ENCODE results near the gene TBX18. TPM values are rescaled to one million over a fixed set of nuclear protein-coding genes. Genes with fewer than 3 reads are reported as not detected.

Gene TBX18
- total RNA-seq, 2 experiments from 2014 or later, result not detected

DNA sequence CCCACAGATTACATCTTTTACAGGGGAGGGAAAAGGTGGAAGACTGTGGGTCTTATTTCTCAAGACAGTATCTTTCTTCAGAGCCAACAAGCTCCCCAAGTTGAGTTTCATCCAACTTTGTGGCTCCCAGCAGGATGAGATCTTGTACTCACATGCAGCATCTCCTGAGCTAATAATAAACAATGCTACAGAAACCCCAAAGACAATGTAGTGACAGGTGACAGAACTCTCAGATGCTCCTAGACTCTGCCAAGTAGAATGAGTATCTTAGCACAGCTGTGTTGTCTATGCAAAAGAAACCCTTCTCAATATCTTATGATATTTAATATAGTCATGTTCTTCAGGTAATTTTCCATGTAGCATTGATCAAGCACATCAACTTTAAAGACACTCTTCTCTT, 90.0 kb downstream of the TBX18 start:
- DNase-seq, result no peak
- no peak overlapping the region for H3K4me3 Mint-ChIP-seq
- H3K36me3 Mint-ChIP-seq (ENCODE audit: low read depth), result no peaks in the 10 kb centered on the region
- intact Hi-C loops (cut with micrococcal nuclease), result no loop called here
- no peaks in the 10 kb centered on the region for H3K4me1 Mint-ChIP-seq (ENCODE audit: low read depth)
- TF ChIP-seq, protein P1, sequence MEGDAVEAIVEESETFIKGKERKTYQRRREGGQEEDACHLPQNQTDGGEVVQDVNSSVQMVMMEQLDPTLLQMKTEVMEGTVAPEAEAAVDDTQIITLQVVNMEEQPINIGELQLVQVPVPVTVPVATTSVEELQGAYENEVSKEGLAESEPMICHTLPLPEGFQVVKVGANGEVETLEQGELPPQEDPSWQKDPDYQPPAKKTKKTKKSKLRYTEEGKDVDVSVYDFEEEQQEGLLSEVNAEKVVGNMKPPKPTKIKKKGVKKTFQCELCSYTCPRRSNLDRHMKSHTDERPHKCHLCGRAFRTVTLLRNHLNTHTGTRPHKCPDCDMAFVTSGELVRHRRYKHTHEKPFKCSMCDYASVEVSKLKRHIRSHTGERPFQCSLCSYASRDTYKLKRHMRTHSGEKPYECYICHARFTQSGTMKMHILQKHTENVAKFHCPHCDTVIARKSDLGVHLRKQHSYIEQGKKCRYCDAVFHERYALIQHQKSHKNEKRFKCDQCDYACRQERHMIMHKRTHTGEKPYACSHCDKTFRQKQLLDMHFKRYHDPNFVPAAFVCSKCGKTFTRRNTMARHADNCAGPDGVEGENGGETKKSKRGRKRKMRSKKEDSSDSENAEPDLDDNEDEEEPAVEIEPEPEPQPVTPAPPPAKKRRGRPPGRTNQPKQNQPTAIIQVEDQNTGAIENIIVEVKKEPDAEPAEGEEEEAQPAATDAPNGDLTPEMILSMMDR (IDR thresholded peaks at IDR 0.05), result no peak
- ATAC-seq, result no peak
- H3K27me3 Mint-ChIP-seq, result no peaks in the 10 kb centered on the region
- H3K27ac Mint-ChIP-seq, result no peak overlapping the region
- ChIA-PET CTCF (interaction anchor here (2.6 kb wide), 1 partner anchor 12 kb away, joined by 5 read pairs; no protein-coding TSS in a partner anchor), POLR2A (no interaction called here)
- no peaks in the 10 kb centered on the region for H3K9me3 Mint-ChIP-seq

DNA sequence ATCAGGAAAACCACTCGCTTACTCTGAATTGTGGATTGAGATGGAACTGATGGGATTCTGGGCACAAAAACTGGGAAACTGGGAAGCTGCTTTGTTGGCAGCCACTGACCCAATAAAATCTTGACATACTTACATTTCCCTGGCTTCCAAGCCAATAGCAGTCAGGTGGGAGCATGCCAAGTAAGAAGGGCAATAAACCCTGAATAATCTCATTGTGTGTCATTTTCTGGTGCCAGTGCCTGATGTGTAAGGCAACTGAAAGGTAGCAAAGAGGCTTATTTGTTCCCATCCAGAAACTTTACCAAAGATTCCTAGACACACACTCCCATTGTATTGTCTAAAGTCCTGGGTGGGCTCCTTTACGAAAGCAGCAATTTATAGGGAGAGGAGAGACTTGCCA, 93.2 kb downstream of the TBX18 start:
- TF ChIP-seq, protein P1 (IDR thresholded peaks at IDR 0.05), result no peak
- ATAC-seq (no peak), DNase-seq (no peak)
- H3K4me3 Mint-ChIP-seq, result no peak overlapping the region
- intact Hi-C loops (cut with micrococcal nuclease), result no loop called here
- no peaks in the 10 kb centered on the region for H3K36me3 Mint-ChIP-seq (ENCODE audit: low read depth)
- H3K27me3 Mint-ChIP-seq, result no peaks in the 10 kb centered on the region
- ChIA-PET CTCF (no interaction called here), POLR2A (no interaction called here)
- no peaks in the 10 kb centered on the region for H3K4me1 Mint-ChIP-seq (ENCODE audit: low read depth)
- H3K9me3 Mint-ChIP-seq, result no peaks in the 10 kb centered on the region
- no peak overlapping the region for H3K27ac Mint-ChIP-seq

DNA sequence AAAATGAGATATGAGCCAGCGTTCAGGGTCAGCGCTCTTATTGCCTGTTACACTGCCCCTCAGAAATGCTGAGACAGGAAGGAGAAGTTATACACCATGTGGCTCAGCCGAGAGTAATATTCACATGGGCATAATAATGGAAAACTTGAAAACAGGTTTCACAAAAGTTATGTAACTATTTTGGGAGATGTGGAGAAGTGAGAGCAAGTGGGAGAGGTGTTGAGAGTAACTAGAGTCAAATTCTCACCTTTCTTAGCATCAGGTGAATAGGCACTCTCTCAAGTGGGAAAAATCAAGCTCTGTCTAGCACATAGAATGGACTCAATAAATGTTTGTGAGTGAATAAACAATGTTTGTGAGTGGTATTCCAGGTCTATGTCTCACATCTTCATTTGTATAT, 94.5 kb downstream of the TBX18 start:
- Mint-ChIP-seq H3K36me3 (ENCODE audit: low read depth) (no peaks in the 10 kb centered on the region), H3K27ac (no peak overlapping the region), H3K27me3 (no peaks in the 10 kb centered on the region), H3K4me1 (ENCODE audit: low read depth) (no peaks in the 10 kb centered on the region), H3K4me3 (no peak overlapping the region), H3K9me3 (no peaks in the 10 kb centered on the region)
- ATAC-seq (no peak), DNase-seq (no peak)
- CTCF ChIA-PET, result no interaction called here
- TF ChIP-seq, protein P1 (IDR thresholded peaks at IDR 0.05), result no peak
- POLR2A ChIA-PET, result no interaction called here
- intact Hi-C loops (cut with micrococcal nuclease), result no loop called here

DNA sequence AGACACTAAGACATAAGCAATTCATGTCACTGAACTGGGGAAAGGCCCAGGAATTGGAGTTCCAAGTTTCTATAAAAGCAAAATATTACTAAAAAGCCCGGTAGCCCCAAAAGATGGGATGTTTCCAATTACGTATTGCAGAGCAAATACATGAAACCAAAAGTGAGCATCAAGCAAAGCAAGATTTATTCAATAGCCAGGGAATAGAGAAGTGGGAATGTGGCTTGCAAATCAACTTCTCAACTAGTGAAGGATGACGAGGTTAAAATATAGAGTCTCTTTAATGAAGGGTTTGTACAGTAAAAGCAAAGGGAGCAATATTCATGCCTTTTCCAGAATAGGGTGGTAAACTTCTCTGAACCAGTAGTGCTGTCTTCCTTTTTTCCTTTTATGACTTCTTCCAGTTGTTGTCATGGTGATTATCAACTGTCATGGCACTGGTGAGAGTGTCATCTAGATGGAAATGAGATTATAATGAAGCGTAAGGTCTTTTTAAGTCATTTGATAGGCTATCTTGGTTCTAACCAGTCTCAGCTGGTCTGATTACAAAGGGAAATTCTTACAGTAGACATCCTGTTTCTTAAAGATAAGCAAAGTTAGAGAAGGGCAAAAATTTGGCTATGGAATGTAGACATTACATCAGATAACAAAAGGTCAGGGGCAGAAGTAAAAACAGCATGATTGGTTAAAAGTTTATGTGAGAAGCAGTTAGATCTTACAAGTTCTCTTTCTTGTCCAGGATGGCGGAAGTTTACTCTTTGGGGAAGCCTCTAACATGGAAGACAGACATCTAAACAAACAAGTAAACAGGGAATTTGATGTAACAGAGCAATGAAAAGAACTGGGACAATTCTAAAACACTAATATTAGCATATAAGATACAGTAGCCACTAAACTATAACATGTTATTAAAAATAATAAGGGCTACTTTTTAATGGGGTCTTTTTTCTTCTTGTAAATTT, 96.9 kb downstream of the TBX18 start:
- no peaks in the 10 kb centered on the region for H3K27me3 Mint-ChIP-seq
- H3K36me3 Mint-ChIP-seq (ENCODE audit: low read depth), result no peaks in the 10 kb centered on the region
- ATAC-seq (no peak), DNase-seq (no peak)
- no peak overlapping the region for H3K27ac Mint-ChIP-seq
- H3K4me3 Mint-ChIP-seq, result no peak overlapping the region
- intact Hi-C loops (cut with micrococcal nuclease), result no loop called here
- TF ChIP-seq, protein P1 (IDR thresholded peaks at IDR 0.05), result no peak
- ChIA-PET CTCF (no interaction called here), POLR2A (no interaction called here)
- no peaks in the 10 kb centered on the region for H3K9me3 Mint-ChIP-seq
- H3K4me1 Mint-ChIP-seq (ENCODE audit: low read depth), result no peaks in the 10 kb centered on the region

DNA sequence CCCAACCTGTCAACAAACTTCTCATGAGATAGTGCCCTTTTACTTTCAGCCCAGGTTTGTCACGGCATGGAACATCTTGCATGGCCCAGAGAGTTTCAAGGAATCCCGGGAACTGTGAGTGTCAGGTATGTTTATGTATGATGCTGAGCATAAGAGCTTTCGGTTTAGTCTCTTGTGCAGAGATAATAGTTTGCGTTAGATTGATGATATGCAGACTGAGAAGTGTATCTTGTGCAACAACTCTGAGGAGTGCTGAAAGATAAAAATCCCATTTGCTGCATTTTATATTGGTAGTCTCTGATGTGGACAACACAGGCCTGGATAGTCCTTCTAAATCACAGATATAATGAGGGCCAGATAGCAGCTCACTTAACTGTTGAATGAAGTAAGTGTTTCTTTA, 99.0 kb downstream of the TBX18 start:
- DNase-seq (no peak), ATAC-seq (no peak)
- ChIA-PET CTCF (no interaction called here), POLR2A (interaction anchor here (0.7 kb wide), 2 partner anchors 22 to 799 kb away, joined by 3 to 4 read pairs; no protein-coding TSS in a partner anchor)
- no peaks in the 10 kb centered on the region for H3K4me1 Mint-ChIP-seq (ENCODE audit: low read depth)
- no peak overlapping the region for H3K4me3 Mint-ChIP-seq
- intact Hi-C loops (cut with micrococcal nuclease), result no loop called here
- H3K27ac Mint-ChIP-seq, result no peak overlapping the region
- TF ChIP-seq, protein P1 (IDR thresholded peaks at IDR 0.05), result no peak
- H3K36me3 Mint-ChIP-seq (ENCODE audit: low read depth), result no peaks in the 10 kb centered on the region
- no peaks in the 10 kb centered on the region for H3K27me3 Mint-ChIP-seq
- no peaks in the 10 kb centered on the region for H3K9me3 Mint-ChIP-seq
